NCI-H128 (cell line): ENCODE data around the gene PLEKHH1.

Experiments
- DNase-seq: peaks from one replicate; lab custom pipeline; 2025; ENCODE audit not compliant: unreplicated experiment; lab: John Stamatoyannopoulos, UW

Gene PLEKHH1

DNA sequence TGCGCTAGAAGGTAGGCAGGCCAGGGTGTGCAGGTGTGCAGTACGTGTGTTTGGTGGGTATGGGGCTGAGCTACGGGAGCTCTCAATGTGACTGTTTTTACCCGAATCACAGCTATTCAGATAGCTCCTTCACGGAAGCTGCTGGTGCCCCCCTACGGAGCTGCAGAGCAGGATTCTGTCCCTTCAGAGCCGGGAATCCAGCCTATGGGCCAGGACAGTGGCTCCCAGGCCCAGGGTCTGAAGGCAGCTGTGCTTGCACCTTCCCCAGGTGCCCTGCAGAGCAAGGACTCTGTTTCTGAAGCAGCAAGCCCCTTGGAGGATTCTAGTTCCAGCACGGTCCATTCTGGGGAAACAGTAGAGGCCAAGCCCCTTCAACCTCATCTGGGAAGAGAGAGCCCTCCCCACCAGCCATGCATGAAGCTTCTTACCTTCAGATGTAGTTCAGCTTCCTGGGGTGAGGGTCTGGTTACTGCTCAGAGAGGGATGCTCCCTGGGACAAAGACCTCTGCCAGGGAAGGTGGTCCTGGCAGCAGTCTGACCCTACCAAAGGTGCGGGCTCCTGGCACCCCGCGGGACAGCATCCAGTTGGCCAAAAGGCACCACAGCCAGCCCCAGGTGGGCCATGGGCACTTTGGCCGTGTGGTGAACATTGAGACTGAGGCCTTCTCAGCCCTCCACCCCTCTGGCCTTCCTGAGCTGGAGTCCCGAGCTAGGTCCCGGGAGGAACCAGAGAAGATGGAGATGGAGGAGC lies 29.1 kb downstream of the PLEKHH1 start:
- no peak for DNase-seq

GRCh38 chr14:67562776-67563150 lies 29.7 kb downstream of the PLEKHH1 start:
- no peak for DNase-seq

DNA sequence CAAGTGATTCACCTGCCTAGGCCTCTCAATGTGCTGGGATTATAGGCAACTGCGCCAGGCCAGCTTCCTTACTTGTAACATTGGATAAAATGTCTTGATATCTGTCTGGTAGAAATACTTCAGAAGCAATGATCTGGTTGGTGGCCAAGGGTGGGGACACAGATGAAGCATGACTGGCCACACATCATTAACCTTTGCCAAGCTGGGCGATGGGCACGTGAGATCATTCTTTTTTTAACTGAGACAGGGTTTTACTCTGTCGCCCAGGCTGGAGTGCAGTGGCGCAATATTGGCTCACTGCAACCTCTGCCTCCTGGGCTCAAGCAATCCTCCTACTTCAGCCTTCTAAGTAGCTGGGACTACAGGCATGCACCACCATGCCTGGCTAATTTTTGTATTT lies 31.1 kb downstream of the PLEKHH1 start:
- DNase-seq, result no peak

DNA sequence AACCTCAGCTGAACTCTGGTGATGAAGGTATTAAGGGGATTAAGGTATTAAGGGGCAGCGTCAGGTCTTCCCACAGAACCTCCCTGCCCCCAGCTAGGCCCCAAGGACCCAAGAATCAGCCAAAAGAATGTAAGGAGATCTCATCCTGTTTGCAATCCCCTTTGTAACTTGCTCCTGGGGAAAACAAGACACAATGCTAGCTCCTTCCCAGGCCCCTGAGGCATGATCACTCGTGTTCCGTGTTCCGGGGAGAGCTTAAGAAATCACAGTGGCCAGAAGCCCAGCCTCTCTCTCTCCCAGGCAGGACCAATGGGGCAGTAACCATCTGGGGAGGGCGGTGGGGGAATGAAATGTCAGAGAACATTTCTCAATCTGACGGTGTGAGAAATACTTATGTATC lies 33.8 kb downstream of the PLEKHH1 start:
- DNase-seq, result no peak

DNA sequence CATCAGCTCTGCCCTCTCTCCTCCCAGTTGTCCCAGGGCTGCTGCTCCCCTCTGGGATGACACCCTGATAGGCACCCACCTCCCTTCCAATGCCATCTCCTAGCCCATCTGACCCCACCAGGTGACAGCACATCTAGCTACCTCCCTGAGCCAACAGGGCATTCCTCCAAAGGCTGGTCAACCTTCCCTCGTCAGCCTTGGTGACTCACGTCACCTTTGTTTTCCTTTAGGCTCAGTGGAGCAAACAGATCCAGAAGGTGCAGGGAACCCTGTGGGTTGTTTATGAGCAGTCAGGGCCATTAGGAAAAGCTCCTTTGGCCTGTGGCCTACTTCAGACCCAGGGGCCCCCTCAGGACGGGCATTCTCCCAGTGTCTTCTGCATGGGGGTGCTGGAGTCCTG lies 34.6 kb downstream of the PLEKHH1 start:
- no peak for DNase-seq

DNA sequence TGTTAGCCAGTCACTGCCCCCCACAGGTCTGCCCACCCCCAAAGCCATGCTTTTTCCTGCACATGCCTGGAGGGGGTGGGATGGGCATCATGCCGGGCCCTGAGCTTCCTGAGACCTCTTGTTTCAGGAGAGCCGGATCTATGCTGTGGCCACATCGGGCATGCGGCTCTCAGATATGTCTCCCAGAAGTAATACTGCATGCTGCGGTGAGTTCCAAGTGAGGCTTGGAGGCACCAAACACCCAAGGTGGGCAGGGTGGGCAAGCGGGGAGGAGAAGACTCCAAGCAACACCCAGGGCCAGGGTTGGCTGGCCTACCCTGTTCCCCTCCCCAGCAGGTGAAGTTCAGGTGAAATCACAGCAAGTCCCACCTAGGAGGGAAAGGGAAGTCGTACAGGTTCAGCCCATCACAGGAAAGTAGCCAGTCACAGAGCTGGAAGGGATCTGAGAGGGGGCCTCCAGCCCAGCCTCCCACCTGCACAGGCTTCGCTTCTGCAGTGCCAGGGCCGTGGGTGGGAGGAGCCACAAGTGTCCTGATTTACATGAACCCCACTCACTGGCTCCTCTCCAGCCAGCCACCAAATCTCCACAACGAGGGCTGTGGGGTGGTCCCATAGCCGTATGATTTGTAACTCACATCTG lies 36.0 kb downstream of the PLEKHH1 start:
- DNase-seq, result no peak

GRCh38 chr14:67569651-67570290 lies 36.7 kb downstream of the PLEKHH1 start:
- no peak for DNase-seq

GRCh38 chr14:67570453-67570852 lies 37.4 kb downstream of the PLEKHH1 start:
- DNase-seq, result no peak

GRCh38 chr14:67571275-67571990 lies 38.3 kb downstream of the PLEKHH1 start:
- peak; percentile 31 for DNase-seq

GRCh38 chr14:67571991-67572323 lies 38.9 kb downstream of the PLEKHH1 start:
- DNase-seq, result no peak

DNA sequence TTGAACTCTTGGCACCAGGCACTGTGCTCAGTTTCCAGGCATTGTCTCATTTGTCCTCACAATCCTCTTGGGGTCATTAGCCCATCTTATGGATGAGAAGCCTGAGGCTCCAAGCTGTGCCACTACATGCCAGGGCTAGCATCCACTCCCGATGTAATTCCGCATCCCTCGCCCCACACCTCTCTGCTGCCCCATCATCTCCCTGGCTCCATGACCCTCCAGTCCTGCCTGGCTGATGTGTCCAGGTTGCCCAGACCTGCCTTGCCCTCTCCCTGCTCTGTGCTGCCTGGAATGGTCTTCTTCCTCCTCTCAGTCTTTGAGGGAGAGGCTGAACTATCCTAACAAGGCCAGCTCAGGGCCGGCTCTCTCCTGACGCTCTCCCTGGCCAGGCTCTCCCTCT lies 39.5 kb downstream of the PLEKHH1 start:
- DNase-seq, result no peak

GRCh38 chr14:67573228-67574010 lies 40.3 kb downstream of the PLEKHH1 start:
- no peak for DNase-seq

GRCh38 chr14:67574156-67574555 lies 41.1 kb downstream of the PLEKHH1 start:
- no peak for DNase-seq

DNA sequence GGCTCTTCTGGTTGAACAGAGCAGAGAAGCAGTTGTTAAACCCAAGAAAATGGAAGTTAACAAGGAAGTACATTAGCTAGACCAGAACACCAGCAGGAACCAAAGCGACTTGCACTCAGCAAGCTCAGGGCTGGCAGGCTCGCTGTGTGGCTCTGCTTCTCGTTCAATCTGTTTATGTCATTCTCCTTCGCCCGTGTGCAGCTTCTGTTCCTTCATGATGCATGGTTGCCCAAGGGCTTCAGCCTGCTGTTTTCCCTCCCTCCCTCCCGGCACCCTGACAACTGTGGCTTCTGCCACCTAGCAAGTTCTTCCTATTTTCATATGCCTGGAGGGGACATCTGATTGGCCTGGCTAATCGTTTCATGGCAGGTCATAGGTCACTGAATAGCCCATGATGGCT lies 41.7 kb downstream of the PLEKHH1 start:
- DNase-seq, result no peak

DNA sequence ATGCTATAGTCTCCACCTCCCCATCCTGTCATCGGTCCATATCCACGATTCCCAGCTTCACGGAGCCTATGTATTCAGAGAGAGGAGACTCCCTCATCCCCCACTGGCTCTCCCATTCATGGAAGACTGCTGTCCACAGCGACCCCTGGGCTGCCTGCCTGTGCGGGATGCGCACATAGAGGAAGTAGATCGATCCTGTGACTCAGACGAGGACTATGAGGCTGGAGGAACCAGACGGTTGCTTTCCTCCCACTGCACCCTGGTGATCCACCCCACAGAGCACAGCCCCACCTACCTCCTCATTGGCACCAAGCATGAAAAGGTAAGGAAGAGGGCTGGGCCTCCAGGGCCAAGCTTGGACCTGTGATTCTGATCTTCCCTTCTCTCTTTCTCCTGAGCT lies 42.6 kb downstream of the PLEKHH1 start:
- DNase-seq, result no peak

- no peak for DNase-seq
Observed at GRCh38 chr14:67576216-67576955, 43.3 kb downstream of the PLEKHH1 start.

- no peak for DNase-seq
Observed at GRCh38 chr14:67577181-67577808, 44.2 kb downstream of the PLEKHH1 start.

DNA sequence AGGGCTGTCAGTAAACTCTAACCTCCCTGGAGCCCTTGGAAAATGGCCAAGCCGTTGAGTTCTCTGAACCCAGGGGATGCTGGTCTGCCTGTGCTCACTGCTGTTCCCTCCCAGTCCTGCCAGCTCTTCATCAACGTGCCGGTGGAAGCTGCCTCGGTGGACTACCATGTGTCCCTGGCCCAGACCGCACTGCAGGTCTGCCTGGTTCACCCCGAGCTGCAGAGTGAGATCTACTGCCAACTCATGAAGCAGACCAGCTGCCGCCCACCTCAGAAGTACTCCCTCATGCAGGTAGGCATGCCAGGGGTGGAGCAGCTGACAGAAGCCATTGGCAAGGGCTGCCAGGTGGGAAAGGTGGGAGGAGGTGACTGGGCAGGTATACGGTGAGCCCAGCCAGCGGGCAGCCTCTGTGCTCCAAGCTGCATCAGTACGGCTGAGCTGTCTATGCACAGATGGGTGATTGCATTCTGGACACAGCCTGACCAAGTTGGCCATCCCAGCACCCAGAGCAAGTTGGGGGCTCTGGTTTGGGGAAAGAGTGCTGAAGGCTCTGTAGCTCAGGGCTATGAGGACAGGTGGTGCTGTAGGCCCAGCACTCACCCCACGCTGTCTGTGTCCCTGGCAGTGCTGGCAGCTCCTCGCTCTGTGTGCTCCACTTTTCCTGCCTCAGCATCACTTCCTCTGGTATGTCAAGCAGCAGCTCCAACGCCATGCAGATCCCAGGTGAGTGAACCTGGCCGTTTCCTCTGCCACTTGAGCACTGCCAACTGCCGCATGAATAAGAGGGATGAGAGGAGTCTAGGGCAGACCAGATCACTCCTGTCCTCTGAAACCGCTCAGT lies 45.0 kb downstream of the PLEKHH1 start:
- DNase-seq, result no peak

GRCh38 chr14:67579040-67579439 lies 46.0 kb downstream of the PLEKHH1 start:
- DNase-seq, result no peak
